ENCODE measurements around the gene AGR2. TPM values are rescaled to one million over a fixed set of nuclear protein-coding genes. Genes with fewer than 3 reads are reported as not detected.

Gene AGR2
- total RNA-seq, 1 experiment from 2014 or later: 147 TPM

- H3K9me3 ChIP-seq (ENCODE audit: control insufficient read depth, insufficient read depth, low read depth, low read length): no peaks in the 10 kb centered on the region
- peak; percentile 71 for ATAC-seq
- CTCF ChIA-PET: interaction anchor here (0.6 to 0.7 kb wide), 2 partner anchors 45 to 203 kb away, joined by 3 read pairs; no protein-coding TSS in a partner anchor
- in situ Hi-C loops (cut with HindIII; ENCODE audit: low pct_unique_long_range_greater_than_20kb, low sequenced_read_pairs): no loop called here
- no peak; the same call in 1 of the 2 replicates for TF ChIP-seq POLR2AphosphoS5 (IDR thresholded peaks at IDR 0.05; ENCODE audit: low read depth, low read length)
- TF ChIP-seq SIN3A (IDR thresholded peaks at IDR 0.05; ENCODE audit: borderline replicate concordance, insufficient read depth, low read depth, low read length): peak; percentile 46; the same call in 1 of the 2 replicates
- TF ChIP-seq TCF7L2 (IDR thresholded peaks at IDR 0.05; ENCODE audit: low read depth, low read length): no peak
- H3K27ac ChIP-seq (ENCODE audit: low read length): peak overlapping the region; percentile 80
- intact Hi-C loops (cut with micrococcal nuclease; ENCODE audit: unreplicated experiment): no loop called here
- peaks cover 21% of the 10 kb centered on the region for H3K4me1 ChIP-seq (ENCODE audit: control insufficient read depth, insufficient read depth, low read length)
- no TSS peak for BruUV-seq (replicated peaks)
- no peak for DNase-seq (ENCODE audit: low read depth, low spot score)
- no peaks in the 10 kb centered on the region for H3K27me3 ChIP-seq (ENCODE audit: control insufficient read depth, insufficient read depth, low read length)
- H3K4me3 ChIP-seq (ENCODE audit: low read depth in 2 of 2, low read length in 2 of 2): peak overlapping the region; percentile 76 to 83
- POLR2A ChIA-PET: no interaction called here
- no peaks in the 10 kb centered on the region for H3K36me3 ChIP-seq (ENCODE audit: control insufficient read depth, insufficient read depth, low read length)
Observed at GRCh38 chr7:16753932-16754855, 50.6 kb downstream of the AGR2 start.

- DNase-seq (ENCODE audit: low read depth, low spot score) (peak; percentile 77), ATAC-seq (peak; percentile 95)
- ChIA-PET POLR2A (no interaction called here), CTCF (interaction anchor here (0.6 kb wide), 1 partner anchor 202 kb away, joined by 3 read pairs; no protein-coding TSS in a partner anchor)
- Histone ChIP-seq H3K4me3 (ENCODE audit: low read depth in 2 of 2, low read length in 2 of 2) (peak within 1 kb of the TSS; percentile 76 to 83), H3K27ac (ENCODE audit: low read length) (peak within 1 kb of the TSS; percentile 82), H3K27me3 (ENCODE audit: control insufficient read depth, insufficient read depth, low read length) (no peaks in the 10 kb centered on the region), H3K9me3 (ENCODE audit: control insufficient read depth, insufficient read depth, low read depth, low read length) (no peaks in the 10 kb centered on the region), H3K4me1 (ENCODE audit: control insufficient read depth, insufficient read depth, low read length) (peaks cover 21% of the 10 kb centered on the region), H3K36me3 (ENCODE audit: control insufficient read depth, insufficient read depth, low read length) (no peaks in the 10 kb centered on the region)
- TF ChIP-seq TCF7L2 (IDR thresholded peaks at IDR 0.05; ENCODE audit: low read depth, low read length): peak; percentile 85; the same call in 1 of the 2 replicates
- no peak for TF ChIP-seq SIN3A (IDR thresholded peaks at IDR 0.05; ENCODE audit: borderline replicate concordance, insufficient read depth, low read depth, low read length)
- TF ChIP-seq CTCF (IDR thresholded peaks at IDR 0.05): no peak
- BruUV-seq (replicated peaks): no TSS peak
- intact Hi-C loops (cut with micrococcal nuclease; ENCODE audit: unreplicated experiment): no loop called here
- in situ Hi-C loops (cut with HindIII; ENCODE audit: low pct_unique_long_range_greater_than_20kb, low sequenced_read_pairs): no loop called here
Observed at GRCh38 chr7:16753102-16753931, 51.5 kb downstream of the AGR2 start, which contains the start of gene TSPAN13. Gene TSPAN13 (plus strand): TSS chr7:16753755. CDS start chr7:16753968, 213 bp downstream.

- peaks cover 11% of the 10 kb centered on the region for H3K4me1 ChIP-seq (ENCODE audit: control insufficient read depth, insufficient read depth, low read length)
- TF ChIP-seq POLR2AphosphoS5 (IDR thresholded peaks at IDR 0.05; ENCODE audit: low read depth, low read length) (no peak), SIN3A (IDR thresholded peaks at IDR 0.05; ENCODE audit: borderline replicate concordance, insufficient read depth, low read depth, low read length) (no peak), CTCF (IDR thresholded peaks at IDR 0.05) (no peak)
- no peaks in the 10 kb centered on the region for H3K36me3 ChIP-seq (ENCODE audit: control insufficient read depth, insufficient read depth, low read length)
- DNase-seq (ENCODE audit: low read depth, low spot score) (no peak), ATAC-seq (no peak)
- BruUV-seq (replicated peaks): no TSS peak
- H3K27me3 ChIP-seq (ENCODE audit: control insufficient read depth, insufficient read depth, low read length): no peaks in the 10 kb centered on the region
- in situ Hi-C loops (cut with HindIII; ENCODE audit: low pct_unique_long_range_greater_than_20kb, low sequenced_read_pairs) (no loop called here), intact Hi-C loops (cut with micrococcal nuclease; ENCODE audit: unreplicated experiment) (no loop called here)
- no peaks in the 10 kb centered on the region for H3K9me3 ChIP-seq (ENCODE audit: control insufficient read depth, insufficient read depth, low read depth, low read length)
- H3K27ac ChIP-seq (ENCODE audit: low read length): no peak overlapping the region
- ChIA-PET CTCF (no interaction called here), POLR2A (no interaction called here)
- no peak overlapping the region for H3K4me3 ChIP-seq (ENCODE audit: low read depth in 2 of 2, low read length in 2 of 2)
Observed at GRCh38 chr7:16747102-16747501, 57.7 kb downstream of the AGR2 start.

Measured in Panc1 (cell line).